GM12891 (cell line): Measurements from ENCODE around the gene RFTN2.

Experiments
- PAX5 ChIP-seq: IDR thresholded peaks from 2 replicates; pipeline ENCODE4 v1.6.1; 2011; ENCODE audit warnings: low read length, moderate library complexity, mild to moderate bottlenecking; ENCODE audit not compliant: insufficient read depth, severe bottlenecking
- POLR2A ChIP-seq: IDR thresholded peaks from 2 replicates; pipeline ENCODE4 v1.6.1; 2011; ENCODE audit warnings: low read depth, low read length, control low read depth
- POLR2AphosphoS5 ChIP-seq: IDR thresholded peaks from 2 replicates; pipeline ENCODE4 v1.6.1; 2011; ENCODE audit warnings: low read depth, low read length, control low read depth
- POU2F2 ChIP-seq: IDR thresholded peaks from 2 replicates; pipeline ENCODE4 v1.6.1; 2011; ENCODE audit warnings: low read depth, mild to moderate bottlenecking, control low read depth, low read length, moderate library complexity
- SPI1 ChIP-seq: IDR thresholded peaks from 2 replicates; pipeline ENCODE4 v1.6.1; 2011; ENCODE audit warnings: low read depth, low read length, control low read depth
- TAF1 ChIP-seq: IDR thresholded peaks from 2 replicates; pipeline ENCODE4 v1.6.1; 2011; ENCODE audit warnings: low read depth, low read length, control low read depth

DNA sequence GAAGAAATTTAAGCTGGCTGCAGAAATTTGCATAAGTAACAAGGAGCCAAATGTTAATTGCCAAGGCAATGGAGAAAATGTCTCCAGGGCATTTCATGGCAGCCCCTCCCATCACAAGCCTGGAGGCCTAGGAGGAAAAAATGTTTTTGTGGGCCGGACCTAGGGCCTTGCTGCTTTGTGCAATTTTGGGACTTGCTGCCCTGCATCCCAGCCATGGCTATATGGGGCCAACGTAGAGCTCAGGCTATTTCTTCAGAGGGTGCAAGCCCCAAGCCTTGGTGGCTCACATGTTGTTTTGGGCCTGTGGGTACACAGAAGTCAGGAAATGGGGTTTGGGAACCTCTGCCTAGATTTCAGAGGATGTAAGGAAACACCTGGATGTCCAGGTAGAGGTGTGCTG lies 101.8 kb downstream of the RFTN2 start:
- TF ChIP-seq POLR2AphosphoS5 (no peak), POLR2A (no peak), SPI1 (no peak), TAF1 (no peak), PAX5 (no peak), POU2F2 (no peak)
